Uterus (tissue), 4 donors: ENCODE measurements around the gene SNX18. TPM values are rescaled to one million over a fixed set of nuclear protein-coding genes. Genes with fewer than 3 reads are reported as not detected.

Experiments used
- DNase-seq, 2 donors: peaks; one replicate each; pipeline ENCODE4 v3.0.0-alpha.2; 2019 to 2020
- H3K27ac ChIP-seq, 2 donors: fragments of 200-600 bp; sonication (generic); 1 replicate in 1 of 2; 2 replicates in 1 of 2; pipeline ENCODE4 v1.5.1; 2016 to 2018
- H3K27me3 ChIP-seq, 2 donors: fragments of 200-600 bp; sonication (generic); one replicate each; pipeline ENCODE4 v1.5.1; 2018 to 2019; ENCODE audit warnings: control low read depth in 1 of 2
- H3K36me3 ChIP-seq, 2 donors: fragments of 200-600 bp; sonication (generic); one replicate each; pipeline ENCODE4 v1.5.1; 2019; ENCODE audit warnings: control low read depth in 1 of 2
- H3K4me1 ChIP-seq, 2 donors: fragments of 200-600 bp; sonication (generic); one replicate each; pipeline ENCODE4 v1.5.1; 2018 to 2019; ENCODE audit warnings: control low read depth in 1 of 2
- H3K4me3 ChIP-seq, 2 donors: fragments of 200-600 bp; sonication (generic); 1 replicate in 1 of 2; 2 replicates in 1 of 2; pipeline ENCODE4 v1.5.1; 2018 to 2019; ENCODE audit warnings: mild to moderate bottlenecking in 1 of 2
- H3K9me3 ChIP-seq, 2 donors: fragments of 200-600 bp; sonication (generic); one replicate each; pipeline ENCODE4 v1.5.1; 2019; ENCODE audit warnings: control low read depth in 1 of 2
- POLR2A ChIP-seq, 2 donors: fragments of 450-650 bp; IDR thresholded peaks; one replicate each; pipeline ENCODE4 v1.6.1; 2016; ENCODE audit warnings: antibody characterized with exemption in 2 of 2, mild to moderate bottlenecking in 1 of 2, moderate library complexity in 1 of 2
- intact Hi-C: fragments of 100-400 bp; cut with DNase I; formaldehyde crosslinking; loops from one replicate; pipeline ENCODE4 v1.15.1; 2023; ENCODE audit warnings: low total_unique reads
- total RNA-seq, 4 donors: library from RNA; depleted of rRNA in 3 of 4; stranded (reverse); fragments of >200 nt in 3 of 4; gene quantifications; one replicate each; pipeline versions ENCODE4 v1.1.0 to v1.2.4, GENCODE V29; 2014 to 2023
- TF ChIP-seq, protein P1 (sequence below), 4 experiments: fragments of 200-600 bp in 2 of 4; fragments of 450-650 bp in 2 of 4; sonication (generic) in 2 of 4; IDR thresholded peaks; one replicate each; pipeline ENCODE4 v1.5.1; 2016 to 2019; ENCODE audit warnings: antibody characterized with exemption in 4 of 4, mild to moderate bottlenecking in 2 of 4, moderate library complexity in 1 of 4
- donor health status: DM: yes; HTN: yes; CAD: no.

SNX18 gene
- total RNA-seq, 4 donors from 2014 or later = 33.6 to 59.1 (median 51.2) TPM

DNA sequence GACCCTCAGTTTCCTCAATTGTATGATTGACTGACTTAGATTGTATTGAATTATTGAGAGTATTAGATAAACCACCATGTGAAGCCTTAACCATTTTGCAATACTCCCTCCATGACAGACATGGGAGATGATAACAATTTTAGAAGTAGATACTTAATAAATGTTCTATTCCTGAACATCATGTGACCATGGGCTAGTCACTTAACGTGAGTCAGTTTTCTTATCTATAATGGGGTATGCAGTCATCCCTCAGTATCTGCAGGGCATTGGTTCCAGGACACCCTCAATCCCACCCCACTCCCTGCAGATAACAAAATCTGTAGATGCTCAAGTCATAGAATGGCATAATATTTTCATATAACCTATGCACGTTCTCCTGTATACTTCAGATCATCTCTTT lies 31.0 kb downstream of the SNX18 start:
- H3K4me3 ChIP-seq = no peak overlapping the region
- no peaks in the 10 kb centered on the region for H3K36me3 ChIP-seq
- DNase-seq = no peak
- intact Hi-C loops = no loop called here
- no peaks in the 10 kb centered on the region for H3K27me3 ChIP-seq
- no peaks in the 10 kb centered on the region for H3K9me3 ChIP-seq
- H3K27ac ChIP-seq = no peak overlapping the region
- TF ChIP-seq, protein P1, sequence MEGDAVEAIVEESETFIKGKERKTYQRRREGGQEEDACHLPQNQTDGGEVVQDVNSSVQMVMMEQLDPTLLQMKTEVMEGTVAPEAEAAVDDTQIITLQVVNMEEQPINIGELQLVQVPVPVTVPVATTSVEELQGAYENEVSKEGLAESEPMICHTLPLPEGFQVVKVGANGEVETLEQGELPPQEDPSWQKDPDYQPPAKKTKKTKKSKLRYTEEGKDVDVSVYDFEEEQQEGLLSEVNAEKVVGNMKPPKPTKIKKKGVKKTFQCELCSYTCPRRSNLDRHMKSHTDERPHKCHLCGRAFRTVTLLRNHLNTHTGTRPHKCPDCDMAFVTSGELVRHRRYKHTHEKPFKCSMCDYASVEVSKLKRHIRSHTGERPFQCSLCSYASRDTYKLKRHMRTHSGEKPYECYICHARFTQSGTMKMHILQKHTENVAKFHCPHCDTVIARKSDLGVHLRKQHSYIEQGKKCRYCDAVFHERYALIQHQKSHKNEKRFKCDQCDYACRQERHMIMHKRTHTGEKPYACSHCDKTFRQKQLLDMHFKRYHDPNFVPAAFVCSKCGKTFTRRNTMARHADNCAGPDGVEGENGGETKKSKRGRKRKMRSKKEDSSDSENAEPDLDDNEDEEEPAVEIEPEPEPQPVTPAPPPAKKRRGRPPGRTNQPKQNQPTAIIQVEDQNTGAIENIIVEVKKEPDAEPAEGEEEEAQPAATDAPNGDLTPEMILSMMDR (IDR thresholded peaks at IDR 0.05) = no peak
- no peak for TF ChIP-seq POLR2A (IDR thresholded peaks at IDR 0.05)
- no peaks in the 10 kb centered on the region for H3K4me1 ChIP-seq

DNA sequence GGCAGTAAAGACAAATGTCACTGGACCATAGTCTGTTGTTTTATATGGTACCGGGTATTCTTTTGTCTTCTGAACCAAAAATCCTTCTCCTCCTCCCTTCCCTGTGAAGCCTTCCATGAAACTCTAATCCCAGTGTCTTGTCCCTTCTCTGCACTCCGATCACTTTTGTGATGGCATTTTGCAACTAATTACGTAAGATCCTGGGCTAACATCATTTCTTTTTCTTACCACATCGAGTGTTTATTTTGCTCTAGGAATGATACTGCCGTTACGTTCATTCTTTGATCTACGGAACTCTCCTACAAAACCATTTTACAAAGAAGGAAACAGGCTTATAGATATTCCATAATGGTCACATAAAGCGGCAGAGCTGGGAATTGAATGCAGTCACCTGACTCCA lies 33.7 kb downstream of the SNX18 start:
- intact Hi-C loops = no loop called here
- H3K27ac ChIP-seq = no peak overlapping the region
- TF ChIP-seq POLR2A (IDR thresholded peaks at IDR 0.05) = no peak
- TF ChIP-seq, protein P1 (IDR thresholded peaks at IDR 0.05) = no peak

DNA sequence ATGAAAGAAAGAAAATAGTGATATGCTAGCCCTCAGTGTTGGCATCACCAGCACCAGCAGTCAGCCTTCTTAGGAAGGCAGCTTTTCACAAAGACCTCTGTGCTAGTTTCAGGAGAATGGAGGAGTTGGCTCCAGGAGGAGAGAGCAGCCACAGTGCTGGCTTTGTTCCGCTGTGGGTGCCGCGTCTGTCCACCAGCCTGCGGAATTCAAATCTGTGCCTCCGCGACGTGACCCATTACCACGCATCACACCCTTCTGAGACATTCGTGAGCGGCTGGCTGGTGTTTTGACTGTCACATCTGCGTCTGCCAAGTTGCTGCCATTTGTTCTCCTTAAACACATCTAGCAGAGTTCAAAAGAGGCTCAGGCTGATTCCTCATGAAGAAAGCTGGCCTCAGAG lies 34.4 kb downstream of the SNX18 start:
- Histone ChIP-seq H3K4me3 (no peak overlapping the region), H3K9me3 (no peaks in the 10 kb centered on the region), H3K27ac (no peak overlapping the region), H3K36me3 (no peaks in the 10 kb centered on the region), H3K4me1 (no peaks in the 10 kb centered on the region), H3K27me3 (no peaks in the 10 kb centered on the region)
- intact Hi-C loops = no loop called here
- DNase-seq = no peak
- TF ChIP-seq POLR2A (IDR thresholded peaks at IDR 0.05) = no peak
- TF ChIP-seq, protein P1 (IDR thresholded peaks at IDR 0.05) = no peak

More for the DNA sequence above, 33.7 kb downstream of the SNX18 start:
- Histone ChIP-seq H3K36me3 (no peaks in the 10 kb centered on the region), H3K9me3 (no peaks in the 10 kb centered on the region), H3K4me3 (no peak overlapping the region), H3K27me3 (no peaks in the 10 kb centered on the region), H3K4me1 (no peaks in the 10 kb centered on the region)
- no peak for DNase-seq

DNA sequence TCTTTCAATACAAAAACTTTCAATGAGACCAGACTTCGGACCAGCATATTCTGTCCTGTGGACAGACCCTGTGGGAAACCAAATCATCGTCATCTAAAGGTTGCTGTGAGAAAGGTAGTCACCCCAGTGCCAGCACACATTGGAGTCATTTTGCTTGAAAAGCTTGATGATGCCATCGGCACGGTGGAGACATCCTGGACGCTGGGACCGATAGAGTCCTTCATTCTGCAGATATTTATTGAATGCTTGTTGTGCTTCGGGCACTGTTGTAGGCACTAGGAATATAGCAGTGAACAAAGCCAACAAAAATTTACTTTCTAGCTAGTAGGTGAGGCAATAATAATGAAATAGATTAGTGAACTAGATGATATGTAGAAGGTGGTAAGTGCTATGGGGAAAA lies 34.9 kb downstream of the SNX18 start:
- no peaks in the 10 kb centered on the region for H3K36me3 ChIP-seq
- H3K27ac ChIP-seq = no peak overlapping the region
- DNase-seq = no peak
- H3K9me3 ChIP-seq = no peaks in the 10 kb centered on the region
- no peaks in the 10 kb centered on the region for H3K4me1 ChIP-seq
- intact Hi-C loops = no loop called here
- H3K27me3 ChIP-seq = no peaks in the 10 kb centered on the region
- TF ChIP-seq POLR2A (IDR thresholded peaks at IDR 0.05) = no peak
- TF ChIP-seq, protein P1 (IDR thresholded peaks at IDR 0.05) = no peak
- H3K4me3 ChIP-seq = no peak overlapping the region

DNA sequence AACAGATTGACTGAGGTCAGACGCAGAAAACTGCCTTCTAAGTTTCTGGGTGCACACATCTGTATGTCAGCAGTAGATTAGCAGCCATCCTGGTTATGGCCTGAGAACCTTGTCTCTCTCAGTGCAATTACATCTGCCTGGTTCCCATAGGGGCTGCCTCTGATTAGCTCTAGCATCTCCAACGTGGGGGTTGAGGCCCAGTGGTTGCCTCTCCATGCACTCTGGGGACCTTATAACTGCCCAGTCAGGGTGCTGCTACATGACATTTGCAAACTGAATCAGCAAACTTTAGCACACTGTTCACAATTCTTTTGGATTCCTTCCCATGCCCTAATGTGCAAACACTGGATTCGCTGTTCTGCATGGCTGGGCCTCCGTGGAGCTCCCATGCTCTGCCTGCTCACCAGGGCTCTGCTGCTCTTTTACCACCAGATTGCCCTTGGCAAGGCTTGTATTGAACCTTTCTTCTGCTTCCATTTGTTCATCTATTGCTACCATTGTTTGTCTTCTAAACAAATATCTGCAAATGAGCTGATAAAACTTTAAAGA lies 36.2 kb downstream of the SNX18 start:
- Histone ChIP-seq H3K36me3 (no peaks in the 10 kb centered on the region), H3K4me1 (no peaks in the 10 kb centered on the region), H3K27ac (no peak overlapping the region), H3K9me3 (no peaks in the 10 kb centered on the region), H3K27me3 (no peaks in the 10 kb centered on the region), H3K4me3 (no peak overlapping the region)
- DNase-seq = no peak
- TF ChIP-seq, protein P1 (IDR thresholded peaks at IDR 0.05) = no peak
- TF ChIP-seq POLR2A (IDR thresholded peaks at IDR 0.05) = no peak
- intact Hi-C loops = no loop called here
